KG1 (cell line): ENCODE data around the gene MLXIP.
"Not testable (repeated sequence)": the region's sequence is repeated elsewhere in the genome, so short reads cannot be mapped to it uniquely, and the experiment has no call there.

Experiments used
- DNase-seq: peaks from one replicate; lab custom pipeline; 2025; lab: John Stamatoyannopoulos, UW

MLXIP gene

DNA sequence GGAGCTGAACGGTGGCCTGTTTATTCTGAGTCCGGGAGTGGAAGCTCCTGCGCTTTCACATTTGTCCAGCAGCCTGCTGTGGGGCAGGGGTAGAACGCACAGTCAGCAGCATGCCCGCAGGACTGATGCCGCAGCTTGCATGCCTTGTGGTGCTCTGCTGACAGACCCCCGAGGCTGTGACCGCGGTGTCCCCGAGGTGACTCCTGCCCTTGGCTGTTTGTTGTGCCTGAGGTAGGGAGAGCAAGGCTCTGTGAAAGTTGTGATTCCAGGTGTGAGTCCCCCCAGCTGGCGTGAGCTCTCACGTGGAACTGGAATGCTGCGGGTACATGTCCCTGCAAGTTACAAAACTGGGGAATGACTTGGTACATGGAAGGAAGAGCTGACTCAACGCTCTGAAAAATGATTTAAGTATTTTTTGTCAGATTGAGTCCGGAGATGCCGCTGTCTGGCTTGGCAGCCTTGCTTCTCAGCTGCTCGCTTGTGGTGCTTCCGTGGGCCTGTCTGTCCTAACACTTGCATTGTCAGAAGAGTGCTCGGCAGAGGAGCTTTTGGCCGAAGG, 18.1 kb downstream of the MLXIP start:
- no peak for DNase-seq

DNA sequence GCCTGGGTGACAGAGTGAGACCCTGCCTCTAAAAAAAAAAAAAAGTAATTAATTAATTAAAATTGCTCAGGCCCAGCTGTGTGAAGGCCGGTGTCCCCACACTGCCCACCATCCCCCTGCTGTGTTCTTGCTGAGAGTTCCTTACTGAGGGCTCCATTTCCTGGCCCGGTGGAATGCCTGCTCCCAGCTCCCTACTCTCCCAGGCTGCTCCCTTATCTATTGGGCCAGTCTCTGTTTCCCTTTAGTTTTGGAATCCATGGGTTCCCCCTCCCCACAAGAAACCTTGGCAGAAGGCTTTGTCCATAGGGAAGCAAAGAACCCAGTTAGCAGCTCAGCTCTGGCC, 19.0 kb downstream of the MLXIP start:
- no peak for DNase-seq

DNA sequence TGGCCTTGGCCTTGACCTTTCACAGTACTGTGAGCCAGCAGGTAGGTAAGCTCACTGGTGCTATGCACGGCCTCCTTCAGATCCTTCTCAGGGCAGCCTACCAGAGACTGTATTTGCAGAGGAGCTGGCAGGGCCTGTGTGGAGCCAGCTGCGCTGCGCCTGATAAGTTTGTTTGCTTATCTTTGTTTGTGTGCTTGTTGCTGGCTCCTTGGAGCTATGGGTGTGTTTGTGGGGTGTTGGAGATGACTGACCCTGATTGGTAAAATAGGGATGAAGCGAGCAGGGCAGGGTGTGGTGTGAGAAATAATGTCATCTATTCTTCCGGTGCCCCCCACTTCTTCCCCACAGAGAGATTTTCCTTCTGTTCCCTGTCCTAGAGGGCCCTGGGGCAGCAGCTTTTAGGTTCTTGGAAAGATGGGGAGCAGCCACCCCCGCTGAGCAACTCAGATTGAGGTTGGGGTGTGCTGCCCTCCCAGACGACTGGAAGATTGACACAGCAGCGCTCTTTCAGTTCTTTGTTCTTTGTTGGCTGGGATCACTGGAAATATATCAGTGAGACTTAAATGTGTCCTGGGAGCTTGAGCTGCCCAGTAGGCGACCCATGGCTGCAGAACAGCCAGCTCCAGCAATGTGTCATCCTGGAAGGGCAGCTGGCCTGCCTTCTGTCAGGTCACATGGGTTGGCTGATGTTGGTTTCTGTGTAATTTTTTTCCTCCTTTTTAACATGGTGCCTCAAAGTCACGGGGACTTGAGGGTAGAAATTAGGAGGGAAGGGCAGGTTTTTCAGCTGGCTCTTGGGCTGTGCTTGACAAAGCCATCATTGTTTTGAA, 19.6 kb downstream of the MLXIP start:
- no peak for DNase-seq

DNA sequence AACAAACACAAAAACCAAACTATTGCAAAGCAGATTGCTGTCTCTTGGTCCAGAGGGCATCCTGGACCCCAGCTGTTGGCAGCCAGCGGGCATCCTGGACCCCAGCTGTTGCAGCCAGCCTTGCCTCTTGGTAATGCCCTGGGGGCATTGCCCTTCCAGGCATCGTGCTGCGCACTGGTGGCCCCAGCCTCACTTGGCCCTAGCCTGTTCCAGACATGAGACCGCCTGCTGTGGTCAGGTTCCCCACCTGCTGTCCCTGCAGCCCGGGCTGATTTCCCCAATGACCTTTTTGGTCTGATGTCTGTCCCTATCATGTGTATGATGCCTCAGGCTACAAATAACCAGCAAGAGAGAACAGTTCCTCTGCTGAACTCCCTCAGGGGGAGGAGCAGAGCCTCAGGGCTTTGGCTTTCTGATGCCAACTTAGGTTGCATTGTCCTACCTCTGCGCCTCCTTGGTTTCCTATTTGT, 20.8 kb downstream of the MLXIP start:
- DNase-seq, result no peak

DNA sequence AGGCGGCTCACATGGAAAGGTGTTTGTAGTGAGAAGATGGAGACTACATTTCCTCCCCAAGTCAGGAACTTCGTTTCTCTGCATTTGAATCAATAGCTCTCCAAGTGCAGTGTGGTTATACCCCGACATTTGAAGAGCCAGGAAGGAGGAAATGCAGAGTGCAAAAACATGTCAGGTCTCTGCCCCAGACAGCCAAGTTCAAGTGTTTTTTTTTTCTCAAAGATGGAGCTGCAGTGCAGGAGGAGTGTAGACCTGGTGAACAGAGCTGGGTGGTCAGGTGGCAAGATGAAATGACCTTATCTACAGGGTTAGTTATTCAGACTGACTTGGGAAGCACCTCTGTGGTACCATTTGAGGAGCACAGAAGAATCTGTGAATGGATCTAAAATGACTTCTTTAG, 21.3 kb downstream of the MLXIP start:
- no peak for DNase-seq

DNA sequence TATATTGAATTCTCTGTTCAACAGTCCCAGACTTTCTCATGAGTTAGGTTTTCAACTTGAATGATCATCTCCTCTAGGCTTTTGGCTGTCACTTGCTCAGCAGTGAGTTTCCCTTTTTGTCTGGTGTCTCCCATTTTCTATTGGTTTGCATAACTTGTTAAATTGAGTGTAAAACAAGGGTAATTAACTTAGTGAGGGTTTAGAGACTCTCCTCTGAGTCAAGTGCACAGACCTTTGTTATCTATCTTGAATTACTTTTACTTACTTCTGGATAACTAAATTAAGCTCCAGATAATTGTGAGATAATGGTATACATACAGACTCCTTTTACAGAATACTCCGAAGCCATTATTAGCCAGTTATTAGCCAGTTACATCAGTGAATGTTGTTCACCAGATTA, 22.0 kb downstream of the MLXIP start:
- no peak for DNase-seq

DNA sequence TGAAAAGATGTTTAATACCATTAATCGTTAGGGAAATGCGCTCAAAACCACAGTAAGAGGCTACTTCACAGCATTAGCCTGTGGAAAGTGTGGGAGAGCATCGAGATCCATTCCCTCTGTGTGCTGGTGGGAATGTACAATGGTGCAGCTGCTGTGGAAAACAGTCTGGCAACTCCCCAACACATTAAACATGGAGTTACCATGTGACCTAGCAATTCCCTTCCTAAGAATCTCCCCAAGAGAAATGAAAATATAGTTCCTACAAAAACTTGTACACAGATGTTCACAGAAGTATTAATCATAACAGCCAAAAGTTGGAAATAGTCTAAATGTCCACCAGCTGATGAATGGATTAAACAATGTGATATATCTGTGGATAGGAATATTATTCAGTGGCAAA, 23.8 kb downstream of the MLXIP start:
- DNase-seq, result no peak

DNA sequence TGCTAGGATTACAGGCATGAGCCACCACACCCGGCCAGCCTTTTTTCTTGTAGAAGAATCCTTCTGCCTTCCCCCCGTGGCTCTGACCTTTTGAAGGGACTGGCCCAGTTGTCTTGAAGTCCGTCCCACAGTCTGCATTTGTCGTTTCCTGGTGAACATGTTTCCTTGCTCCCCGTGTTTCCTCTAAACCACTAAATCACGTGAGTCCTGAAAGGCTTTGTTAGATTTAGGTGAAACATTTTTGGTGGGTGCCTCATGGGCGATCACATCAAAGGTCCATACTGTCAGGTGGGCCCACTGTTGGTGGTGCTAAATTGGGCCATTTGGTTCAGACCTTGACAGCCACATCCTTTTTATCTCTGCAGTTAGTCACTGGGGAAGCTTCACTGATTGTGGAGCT, 26.3 kb downstream of the MLXIP start:
- no peak for DNase-seq

DNA sequence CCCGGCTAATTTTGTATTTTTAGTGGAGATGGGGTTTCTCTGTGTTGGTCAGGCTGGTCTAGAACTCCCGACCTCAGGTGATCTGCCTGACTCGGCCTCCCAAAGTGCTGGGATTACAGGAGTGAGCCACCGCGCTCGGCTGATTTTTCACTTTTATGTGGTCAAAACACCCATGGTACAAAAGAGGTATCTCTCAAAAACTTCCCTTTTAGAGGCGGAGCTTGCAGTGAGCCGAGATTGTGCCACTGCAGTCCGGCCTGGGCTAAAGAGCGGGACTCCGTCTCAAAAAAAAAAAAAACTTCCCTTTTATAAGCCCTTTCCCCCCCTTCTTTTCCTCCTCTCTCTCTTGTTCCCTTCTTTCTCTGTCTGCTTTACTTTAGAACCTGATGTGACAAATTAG, 26.9 kb downstream of the MLXIP start:
- not testable (repeated sequence) for DNase-seq

DNA sequence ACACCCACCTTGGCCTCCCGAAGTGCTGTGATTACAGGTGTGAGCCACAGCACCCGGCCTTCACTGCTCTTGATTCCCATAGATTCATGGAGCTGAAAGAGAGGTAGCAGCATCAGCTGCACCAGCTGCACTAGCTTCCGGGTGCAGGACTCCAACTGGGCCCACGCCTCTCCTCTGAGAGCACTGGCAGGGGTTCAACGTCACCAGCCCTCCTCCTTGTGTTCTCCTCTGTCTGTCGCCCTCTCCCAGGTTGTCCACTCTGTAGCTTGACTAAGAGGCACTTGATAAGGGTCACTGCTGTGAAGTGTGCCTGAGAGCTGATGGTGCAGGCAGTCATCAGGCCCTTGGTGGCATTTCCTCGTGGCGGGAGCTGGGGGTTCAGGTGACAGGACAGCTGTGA, 28.3 kb downstream of the MLXIP start:
- no peak for DNase-seq

DNA sequence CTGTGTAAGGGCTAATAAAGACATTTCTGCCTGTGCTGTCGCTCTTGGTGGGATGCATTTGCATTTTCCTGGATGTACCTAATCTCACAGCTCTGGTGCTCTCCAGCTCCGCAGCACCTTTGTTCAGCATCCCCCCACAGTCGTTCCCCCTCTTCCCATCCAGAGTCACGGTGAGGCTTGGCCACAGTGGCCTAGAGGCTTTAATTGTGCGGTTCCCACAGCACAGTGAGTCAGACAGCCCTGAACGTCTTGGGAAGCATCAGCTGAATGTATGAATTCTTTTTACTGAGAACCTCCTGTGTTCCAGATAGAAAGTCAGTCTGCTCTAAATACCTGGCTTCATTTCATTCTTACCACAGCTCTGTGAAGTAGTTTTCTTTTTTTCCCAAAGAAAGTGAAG, 28.7 kb downstream of the MLXIP start:
- DNase-seq, result no peak

DNA sequence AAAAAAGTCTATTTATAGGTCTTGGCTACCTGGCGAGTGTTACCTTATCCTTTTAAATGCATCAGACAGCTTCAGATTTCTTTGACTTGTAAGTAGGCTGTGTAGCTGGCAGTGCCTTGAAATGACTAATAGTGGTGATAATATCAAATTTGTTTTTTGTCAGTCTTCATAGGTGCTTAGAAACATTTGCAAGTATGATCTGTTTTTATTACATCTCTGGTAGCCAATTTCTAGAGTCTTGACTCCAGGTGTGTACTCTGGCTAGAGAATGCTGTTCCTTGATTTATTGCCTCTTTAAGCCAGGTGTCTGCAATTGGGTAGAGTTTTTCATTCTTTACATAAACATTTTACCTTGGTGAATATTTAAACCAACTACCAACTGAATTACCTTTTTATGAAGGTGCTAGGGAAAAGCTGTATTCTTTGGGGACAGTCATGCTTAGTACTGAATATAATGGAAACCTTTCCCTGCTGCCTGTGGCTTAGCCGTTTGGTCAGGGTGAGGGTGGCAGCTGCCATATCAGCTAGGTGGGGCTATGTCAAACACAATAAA, 32.6 kb downstream of the MLXIP start:
- DNase-seq, result no peak

DNA sequence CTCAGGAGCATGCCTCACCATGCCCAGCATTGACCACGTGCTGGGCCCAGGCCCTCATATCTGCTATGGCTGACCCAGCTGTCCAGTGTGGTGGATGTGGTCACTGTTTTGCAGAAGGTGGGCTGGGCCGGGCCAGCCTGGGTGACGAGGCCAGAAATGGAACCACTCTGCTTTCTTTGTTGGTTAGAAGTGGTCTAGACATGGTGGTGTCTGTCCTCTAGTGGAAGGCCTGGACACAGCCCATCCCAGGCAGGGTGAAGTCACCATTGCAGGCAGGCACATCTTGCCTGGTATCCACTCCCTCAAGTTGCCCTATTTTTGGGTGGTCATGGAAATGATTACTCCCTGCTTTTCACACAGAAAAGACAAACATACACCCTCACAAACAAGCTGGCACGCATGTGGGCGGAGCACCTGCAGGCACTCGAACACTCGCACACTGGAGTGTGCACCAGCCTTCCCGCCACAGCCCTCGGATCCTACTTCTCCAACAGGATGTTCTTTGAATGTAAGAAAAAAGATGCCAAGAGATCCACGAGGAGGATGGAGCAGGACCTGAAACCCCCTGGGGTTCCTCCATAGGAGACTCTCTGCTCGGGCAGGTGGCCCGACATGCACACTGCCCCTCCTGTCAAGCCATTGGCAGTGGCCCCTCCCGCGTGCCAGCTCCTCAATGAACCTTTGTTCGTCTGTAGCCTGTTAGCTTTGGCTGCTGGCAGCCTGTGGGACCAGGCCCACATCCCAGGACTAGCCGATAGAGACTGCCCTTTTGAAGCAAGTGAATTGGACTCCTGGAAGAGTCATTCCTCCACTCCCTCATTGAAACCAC, 38.4 kb downstream of the MLXIP start:
- no peak for DNase-seq

DNA sequence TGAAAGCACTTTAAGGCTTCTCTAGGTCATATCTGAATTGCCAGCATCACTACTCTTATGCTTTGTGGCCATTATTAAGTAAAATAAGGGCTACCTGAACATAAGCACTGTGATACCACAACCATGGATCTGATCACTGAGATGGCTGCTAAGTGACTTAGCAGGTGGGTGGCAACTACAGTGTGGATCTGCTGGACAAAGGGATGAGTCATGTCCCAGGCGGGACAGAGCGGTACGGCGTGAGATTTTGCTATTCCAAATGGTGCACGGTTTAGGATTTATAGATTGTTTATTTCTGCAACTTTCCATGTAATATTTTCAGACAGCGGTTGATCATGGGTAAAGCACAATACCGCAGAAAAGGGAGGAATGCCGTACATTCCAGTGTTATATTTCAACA, 39.4 kb downstream of the MLXIP start:
- no peak for DNase-seq

DNA sequence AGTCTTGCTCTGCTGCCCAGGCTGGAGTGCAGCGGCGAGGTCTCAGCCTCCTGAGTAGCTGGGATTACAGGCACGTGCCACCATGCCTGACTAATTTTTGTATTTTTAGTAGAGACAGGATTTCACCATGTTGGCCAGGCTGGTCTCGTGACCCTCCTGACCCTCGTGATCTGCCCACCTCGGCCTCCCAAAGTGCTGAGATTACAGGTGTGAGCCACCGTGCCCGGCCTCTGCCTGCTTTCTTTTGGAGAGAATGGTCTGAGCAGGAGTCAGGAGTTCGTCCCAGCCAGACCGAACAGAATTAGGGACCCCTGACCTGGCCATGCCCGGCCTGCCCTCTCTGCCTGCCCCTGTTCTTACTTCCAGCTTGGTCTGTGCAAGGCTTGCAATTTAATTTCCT, 42.8 kb downstream of the MLXIP start:
- DNase-seq, result not testable (repeated sequence)

DNA sequence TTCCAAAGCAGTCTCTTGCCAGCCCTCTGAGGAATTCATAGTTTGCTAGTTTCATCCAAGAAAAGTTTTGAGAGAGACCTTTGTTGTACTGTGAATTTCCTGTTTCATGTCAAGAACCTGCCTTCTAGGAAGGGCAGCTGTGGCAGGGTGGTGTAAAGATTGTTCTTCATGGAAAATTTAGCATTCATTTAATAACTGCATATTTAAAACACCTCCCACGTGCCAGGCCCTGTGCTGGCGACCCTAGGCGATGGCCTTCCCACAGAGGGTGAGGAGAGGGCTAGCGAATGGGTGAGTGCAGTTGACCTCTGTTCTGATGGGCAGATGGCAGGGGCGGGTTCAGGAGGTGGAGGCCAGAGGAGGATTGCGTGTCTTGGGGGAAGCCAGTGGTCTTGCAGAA, 43.2 kb downstream of the MLXIP start:
- no peak for DNase-seq

DNA sequence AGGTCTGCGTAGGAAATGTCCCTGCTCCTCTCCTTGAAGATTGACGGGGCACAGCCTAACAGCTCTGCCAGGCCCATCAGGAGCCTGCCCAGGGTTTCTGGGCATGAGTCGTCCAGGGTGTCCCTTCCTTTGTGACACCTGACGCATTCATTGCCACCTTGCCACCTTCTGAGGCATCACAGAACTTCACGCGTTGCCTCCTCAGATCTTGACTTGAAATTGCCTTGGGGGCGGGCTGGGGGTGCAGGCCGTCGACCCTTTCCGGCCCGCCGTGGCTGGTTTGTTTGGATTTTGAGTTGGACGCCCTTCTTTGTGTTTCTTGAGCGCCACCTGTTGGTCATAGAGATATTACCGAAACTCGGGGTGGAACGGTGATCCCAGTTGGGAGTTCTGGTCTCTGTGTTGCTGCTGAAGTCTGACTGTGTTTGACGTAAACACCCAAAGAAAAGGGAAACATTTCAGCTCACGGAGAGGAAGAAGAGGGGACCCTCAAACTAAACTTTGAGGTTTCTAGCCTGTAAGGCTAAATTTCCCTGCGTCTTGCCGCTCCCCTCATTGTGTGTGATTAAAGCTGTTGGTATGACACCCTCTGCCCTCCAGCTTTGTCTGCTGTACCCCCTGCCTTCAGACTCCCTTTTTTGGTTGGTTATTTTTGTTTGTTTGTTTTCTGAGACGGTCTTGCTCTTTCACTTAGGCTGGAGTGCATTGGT, 44.6 kb downstream of the MLXIP start:
- DNase-seq, result peak; percentile 48

DNA sequence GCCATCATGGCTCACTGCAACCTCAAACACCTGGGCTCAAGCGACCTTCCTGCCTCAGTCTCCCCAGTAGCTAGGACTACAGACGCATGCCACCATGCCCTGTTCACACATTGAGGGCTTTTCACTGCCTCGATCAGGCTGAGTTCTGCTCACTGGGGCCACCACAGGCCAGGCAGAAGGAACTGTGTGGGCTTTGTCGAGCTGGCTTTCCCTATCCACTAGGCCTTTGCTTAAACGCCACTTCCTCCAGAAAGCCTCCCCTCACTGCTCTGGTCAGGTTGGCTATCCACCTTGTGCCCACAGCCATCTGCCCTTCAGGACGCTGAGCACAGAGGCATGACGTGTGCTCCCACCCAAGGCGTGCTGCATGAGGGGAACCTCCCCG, 45.2 kb downstream of the MLXIP start:
- DNase-seq, result no peak

DNA sequence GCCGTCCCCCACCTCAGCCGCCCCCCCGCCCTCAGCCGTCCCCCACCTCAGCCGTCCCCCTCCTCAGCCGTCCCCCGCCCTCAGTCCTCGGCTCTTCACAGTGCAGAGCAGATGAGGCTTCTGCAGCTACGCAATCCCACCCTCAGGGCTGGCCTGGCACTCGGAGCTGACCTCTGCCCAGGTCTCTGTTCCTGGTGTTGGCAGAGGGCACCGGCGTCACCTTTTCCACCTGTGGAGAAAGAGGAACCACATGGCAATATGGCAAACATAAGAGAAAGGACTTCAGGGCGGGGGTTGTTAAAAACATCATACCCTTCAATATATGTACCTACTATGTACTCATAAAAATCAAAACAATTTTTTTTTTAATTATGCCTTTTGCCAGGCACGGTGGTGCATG, 45.8 kb downstream of the MLXIP start:
- DNase-seq, result no peak

DNA sequence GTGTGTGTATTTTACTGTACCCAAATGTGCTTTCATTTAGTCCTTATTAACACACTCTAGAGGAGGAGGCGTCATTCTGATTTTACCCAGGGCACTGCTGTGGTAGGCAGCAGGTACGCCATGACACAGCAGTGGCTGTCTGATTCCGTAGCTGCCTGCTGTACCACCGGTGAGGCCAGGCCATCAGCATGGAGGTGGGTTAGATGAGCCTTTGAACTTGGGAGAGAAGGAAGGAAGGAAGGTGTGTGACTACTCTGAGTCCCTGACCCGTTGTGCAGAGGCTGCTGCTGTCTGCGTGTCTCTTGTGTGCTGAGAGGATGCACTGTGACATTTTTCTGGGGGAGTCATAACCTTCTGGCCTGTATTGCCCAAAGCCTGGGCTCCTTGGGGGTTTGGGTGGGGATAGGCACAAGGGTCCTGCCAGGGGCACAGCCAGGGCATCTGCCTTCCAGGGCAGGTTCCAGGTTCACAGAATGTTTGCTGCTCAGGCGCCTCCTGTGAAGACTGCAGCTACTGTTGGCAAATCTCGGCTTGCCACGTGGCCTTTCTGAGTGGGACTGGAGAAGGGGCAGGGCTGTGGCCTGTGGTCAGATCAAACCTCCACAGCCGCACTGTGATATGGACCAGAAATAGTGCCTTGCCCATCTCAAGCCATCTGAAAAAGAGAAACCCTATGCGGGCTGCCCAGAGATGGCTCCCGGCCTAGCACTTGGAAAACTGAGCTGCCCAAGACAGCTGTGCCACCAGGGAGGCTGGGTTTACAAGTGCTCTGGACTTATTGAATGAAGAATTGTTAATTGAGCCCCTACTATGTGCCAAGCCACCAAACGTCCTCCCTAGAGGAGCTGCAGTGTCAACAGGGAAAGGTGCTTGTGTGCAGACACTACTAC, 47.1 kb downstream of the MLXIP start:
- DNase-seq, result no peak

DNA sequence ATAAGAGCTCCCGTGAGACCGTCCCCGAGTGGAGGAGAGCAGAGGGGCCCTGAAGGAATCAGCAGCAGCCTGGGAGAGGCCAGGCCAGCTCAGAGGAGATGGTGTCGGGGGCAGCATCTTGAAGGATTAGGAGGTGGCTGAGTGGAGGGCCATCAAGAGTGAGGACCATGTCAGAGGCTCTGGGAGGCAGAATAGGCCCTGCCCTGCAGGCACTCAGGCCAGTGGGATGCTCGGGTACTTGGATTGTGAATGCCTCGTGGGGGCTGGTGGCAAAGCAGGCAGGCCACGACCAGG, 47.7 kb downstream of the MLXIP start:
- DNase-seq, result no peak
